Fibroblast of skin of left quadriceps (primary cell): ENCODE data around the gene SCN2B.

Source experiments
- DNase-seq, 2 experiments: peaks; one replicate each; pipeline ENCODE4 v3.0.0-alpha.2; 2013; ENCODE audit warnings: low read depth in 2 of 2

Gene SCN2B

GRCh38 chr11:118135051-118135795 is 41.2 kb downstream of the SCN2B start:
- DNase-seq: no peak

- DNase-seq: no peak
These were observed 42.6 kb downstream of the SCN2B start for GRCh38 chr11:118133816-118134215.

GRCh38 chr11:118132385-118133151 is 43.9 kb downstream of the SCN2B start:
- DNase-seq: no peak

- no peak for DNase-seq
These were observed 46.8 kb downstream of the SCN2B start for GRCh38 chr11:118129471-118130172.

GRCh38 chr11:118128721-118129470 is 47.5 kb downstream of the SCN2B start:
- no peak for DNase-seq

GRCh38 chr11:118128310-118128709 is 48.1 kb downstream of the SCN2B start:
- DNase-seq: no peak

GRCh38 chr11:118126082-118126838 is 50.2 kb downstream of the SCN2B start:
- no peak for DNase-seq

- DNase-seq: no peak
These were observed 51.4 kb downstream of the SCN2B start for GRCh38 chr11:118124929-118125535.

GRCh38 chr11:118120793-118121192 is 55.6 kb downstream of the SCN2B start:
- DNase-seq: no peak

- no peak for DNase-seq
These were observed 58.4 kb downstream of the SCN2B start for GRCh38 chr11:118117790-118118601.

- no peak for DNase-seq
These were observed 61.4 kb downstream of the SCN2B start for GRCh38 chr11:118115048-118115447.

GRCh38 chr11:118114266-118114665 is 62.2 kb downstream of the SCN2B start:
- DNase-seq: no peak

GRCh38 chr11:118112711-118113430 is 63.6 kb downstream of the SCN2B start:
- DNase-seq: no peak
